Spleen (tissue), 11 donors: ENCODE results near the gene EFNB2. TPM values are rescaled to one million over a fixed set of nuclear protein-coding genes. Genes with fewer than 3 reads are reported as not detected.

Experiments used
- DNase-seq: peaks from one replicate; pipeline ENCODE4 v3.0.0-alpha.2; 2020
- H3K27ac ChIP-seq, 8 donors: fragments of 200-600 bp; sonication (generic) in 7 of 8; 1 replicate in 4 of 8; 2 replicates in 4 of 8; pipeline versions ENCODE4 v1.5.0 to v1.8.0; 2016 to 2021; ENCODE audit warnings: inconsistent platforms in 4 of 8, mild to moderate bottlenecking in 4 of 8, moderate library complexity in 1 of 8
- H3K27me3 ChIP-seq, 7 donors: fragments of 200-600 bp; sonication (generic) in 6 of 7; replicated peaks in 1 of 7; 1 replicate in 4 of 7; 2 replicates in 3 of 7; pipeline versions ENCODE4 v1.5.0 to v1.8.0; 2016 to 2021; ENCODE audit warnings: inconsistent platforms in 3 of 7, mild to moderate bottlenecking in 1 of 7
- H3K36me3 ChIP-seq, 6 donors: fragments of 200-600 bp; sonication (generic) in 5 of 6; 1 replicate in 4 of 6; 2 replicates in 2 of 6; pipeline versions ENCODE4 v1.5.0 to v1.8.0; 2016 to 2021; ENCODE audit warnings: inconsistent platforms in 2 of 6
- H3K4me1 ChIP-seq, 6 donors: fragments of 200-600 bp; sonication (generic) in 5 of 6; 1 replicate in 3 of 6; 2 replicates in 3 of 6; pipeline versions ENCODE4 v1.5.0 to v1.8.0; 2016 to 2021; ENCODE audit warnings: inconsistent platforms in 3 of 6
- H3K4me3 ChIP-seq, 8 donors: fragments of 200-600 bp; sonication (generic) in 7 of 8; 1 replicate in 4 of 8; 2 replicates in 4 of 8; pipeline versions ENCODE4 v1.5.0 to v1.8.0; 2016 to 2021; ENCODE audit warnings: inconsistent platforms in 4 of 8, mild to moderate bottlenecking in 4 of 8, moderate library complexity in 2 of 8
- H3K9me3 ChIP-seq, 8 donors: fragments of 200-600 bp; sonication (generic) in 7 of 8; 1 replicate in 4 of 8; 2 replicates in 4 of 8; pipeline versions ENCODE4 v1.5.0 to v1.8.0; 2016 to 2021; ENCODE audit warnings: inconsistent platforms in 4 of 8
- CTCF ChIP-seq, 11 experiments: fragments of 200-600 bp in 7 of 11; fragments of 450-650 bp in 4 of 11; sonication (generic) in 4 of 11; IDR thresholded peaks in 8 of 11; conservative IDR thresholded peaks in 3 of 11; 1 replicate in 7 of 11; 2 replicates in 4 of 11; pipeline versions ENCODE4 v1.4.0 to v1.8.0; 2016 to 2021; ENCODE audit warnings: antibody characterized with exemption in 11 of 11, inconsistent platforms in 4 of 11, mild to moderate bottlenecking in 1 of 11
- POLR2A ChIP-seq, 3 donors: fragments of 450-650 bp; IDR thresholded peaks; one replicate each; pipeline ENCODE4 v1.5.1; 2017; ENCODE audit warnings: antibody characterized with exemption in 3 of 3, mild to moderate bottlenecking in 1 of 3
- POLR2AphosphoS5 ChIP-seq, 3 donors: sonication (generic); formaldehyde crosslinking; IDR thresholded peaks; one replicate each; pipeline ENCODE4 v1.5.1; 2017; ENCODE audit warnings: antibody characterized with exemption in 3 of 3
- WGBS, 5 donors: extraction: QIAGEN DNeasy Blood & Tissue Kit in 3 of 5; methylation state at CpG; one replicate each; pipeline versions ENCODE4 v1.1.5 to v1.1.7; 2013 to 2018; 5-methylcytosine and 5-hydroxymethylcytosine counted together
- intact Hi-C: fragments of 100-400 bp; cut with DNase I; formaldehyde crosslinking; loops from one replicate; pipeline ENCODE4 v1.15.0; 2023; ENCODE audit warnings: low total_unique reads
- polyA plus RNA-seq, 3 donors: library from polyadenylated mRNA; stranded (reverse); fragments of 200-250 nt; gene quantifications; one replicate each; pipeline ENCODE4 v1.2.1, GENCODE V29; 2013
- total RNA-seq, 7 donors: library from RNA; depleted of rRNA in 3 of 7; stranded (reverse); fragments of >200 nt in 3 of 7; fragmentation: NEBNext Ultra II Directional in 4 of 7; extraction: Animal tissue kit (Norgen Biotek cat#: 25700) in 4 of 7; gene quantifications; one replicate each; pipeline versions ENCODE4 v1.1.0 to v1.2.1, GENCODE V29; 2016 to 2021
- donor health status: healthy with polysubstance abuse.
- donor health status: DM: no; HTN: no; CAD: no; lungs with moderate emphysema.
- donor health status: DM: no; HTN: no; CAD: no.
- donor health status: Bipolar disorder and iron deficiency.
- donor health status: healthy.
- donor health status: DM: no; HTN: no; CAD: no.
- donor health status: DM: yes; HTN: yes; CAD: no.

The EFNB2 gene
- total and polyA plus RNA-seq, 10 donors = 2.9 to 22.9 (median 16.0) TPM

- Histone ChIP-seq H3K27me3 (peaks cover 0 to 60% (median 25%) of the 10 kb centered on the region in 7 donors), H3K4me3 (peak overlapping the region in 4 of 8 donors; percentile 3 to 96 (median 88)), H3K36me3 (no peaks in the 10 kb centered on the region), H3K27ac (no peak overlapping the region), H3K4me1 (peaks cover 14 to 35% (median 29%) of the 10 kb centered on the region in 6 donors), H3K9me3 (no peaks in the 10 kb centered on the region)
- intact Hi-C loops = no loop called here
- TF ChIP-seq CTCF (IDR thresholded peaks at IDR 0.05 in 8 of 11, conservative IDR thresholded peaks at IDR 0.05 in 3 of 11) (no peak), POLR2AphosphoS5 (IDR thresholded peaks at IDR 0.05) (no peak), POLR2A (IDR thresholded peaks at IDR 0.05) (no peak)
- DNase-seq = no peak
- WGBS, 5 donors = 79 to 91% (median 87%) methylated on average over 8 of the region's 8 CpGs
Observed at GRCh38 chr13:106530980-106531481, 4.4 kb downstream of the EFNB2 start.

GRCh38 chr13:106530171-106530851 lies 5.2 kb downstream of the EFNB2 start:
- peaks cover 0 to 59% (median 25%) of the 10 kb centered on the region in 7 donors for H3K27me3 ChIP-seq
- DNase-seq = no peak
- TF ChIP-seq POLR2AphosphoS5 (IDR thresholded peaks at IDR 0.05) (no peak), POLR2A (IDR thresholded peaks at IDR 0.05) (no peak), CTCF (IDR thresholded peaks at IDR 0.05 in 8 of 11, conservative IDR thresholded peaks at IDR 0.05 in 3 of 11) (no peak)
- intact Hi-C loops = no loop called here
- H3K36me3 ChIP-seq = no peaks in the 10 kb centered on the region
- 75 to 83% (median 80%) methylated on average over 11 of the region's 11 CpGs for WGBS, 5 donors
- H3K4me1 ChIP-seq = peaks cover 14 to 30% (median 26%) of the 10 kb centered on the region in 6 donors
- no peaks in the 10 kb centered on the region for H3K9me3 ChIP-seq
- no peak overlapping the region for H3K27ac ChIP-seq
- peak overlapping the region in 4 of 8 donors; percentile 3 to 96 (median 88) for H3K4me3 ChIP-seq

DNA sequence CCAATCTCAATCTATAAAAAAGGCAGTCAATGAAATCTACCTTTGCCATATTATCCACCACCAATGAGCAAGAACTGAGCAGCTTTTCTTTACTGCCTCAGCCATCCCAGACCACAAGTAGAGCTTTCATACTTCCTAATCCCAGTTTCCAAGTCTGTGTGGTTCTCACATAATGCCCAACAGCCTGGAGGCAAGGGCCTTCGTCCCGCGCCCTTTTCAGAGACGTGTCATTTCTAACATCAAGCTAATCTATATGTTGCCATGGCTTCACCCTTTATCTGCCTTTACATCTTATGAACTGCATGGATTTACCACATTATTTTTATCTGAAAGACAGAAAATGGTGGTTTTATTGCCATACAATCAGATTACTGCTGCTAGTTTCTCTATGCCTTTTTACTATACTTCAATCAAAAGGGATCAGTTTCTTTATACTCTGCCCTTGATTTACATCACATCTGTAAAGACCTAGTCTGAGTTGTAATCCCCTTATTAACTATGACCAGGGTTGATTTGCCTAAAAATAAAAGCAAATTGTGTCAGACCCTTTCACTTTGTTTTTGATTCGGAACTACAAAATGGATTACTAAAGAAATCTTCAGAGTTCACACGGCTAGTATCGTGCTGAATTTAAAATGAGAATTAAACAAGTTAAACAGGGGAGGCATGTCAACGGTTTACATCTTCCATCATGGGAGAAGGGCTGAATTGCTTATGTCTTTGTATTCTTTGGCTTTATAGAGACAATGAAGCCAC lies 5.9 kb downstream of the EFNB2 start:
- H3K27me3 ChIP-seq = peaks cover 0 to 52% (median 22%) of the 10 kb centered on the region in 7 donors
- TF ChIP-seq POLR2AphosphoS5 (IDR thresholded peaks at IDR 0.05) (no peak), POLR2A (IDR thresholded peaks at IDR 0.05) (no peak), CTCF (IDR thresholded peaks at IDR 0.05 in 8 of 11, conservative IDR thresholded peaks at IDR 0.05 in 3 of 11) (no peak)
- no peaks in the 10 kb centered on the region for H3K36me3 ChIP-seq
- intact Hi-C loops = no loop called here
- no peak overlapping the region for H3K4me3 ChIP-seq
- H3K4me1 ChIP-seq = peaks cover 14 to 27% (median 23%) of the 10 kb centered on the region in 6 donors
- no peak overlapping the region for H3K27ac ChIP-seq
- DNase-seq = no peak
- 80 to 87% (median 83%) methylated on average over 8 of the region's 8 CpGs for WGBS, 5 donors
- H3K9me3 ChIP-seq = no peaks in the 10 kb centered on the region
